CMK (cell line): ENCODE results near the gene FBXL7.

Source experiments
- DNase-seq: peaks from one replicate; pipeline ENCODE4 v3.0.0-alpha.2; 2010; ENCODE audit warnings: low read depth

The FBXL7 gene

GRCh38 chr5:15544039-15544438 is 44.1 kb downstream of the FBXL7 start:
- no peak for DNase-seq

- no peak for DNase-seq
Observed at GRCh38 chr5:15545082-15545481, 45.1 kb downstream of the FBXL7 start.

DNA sequence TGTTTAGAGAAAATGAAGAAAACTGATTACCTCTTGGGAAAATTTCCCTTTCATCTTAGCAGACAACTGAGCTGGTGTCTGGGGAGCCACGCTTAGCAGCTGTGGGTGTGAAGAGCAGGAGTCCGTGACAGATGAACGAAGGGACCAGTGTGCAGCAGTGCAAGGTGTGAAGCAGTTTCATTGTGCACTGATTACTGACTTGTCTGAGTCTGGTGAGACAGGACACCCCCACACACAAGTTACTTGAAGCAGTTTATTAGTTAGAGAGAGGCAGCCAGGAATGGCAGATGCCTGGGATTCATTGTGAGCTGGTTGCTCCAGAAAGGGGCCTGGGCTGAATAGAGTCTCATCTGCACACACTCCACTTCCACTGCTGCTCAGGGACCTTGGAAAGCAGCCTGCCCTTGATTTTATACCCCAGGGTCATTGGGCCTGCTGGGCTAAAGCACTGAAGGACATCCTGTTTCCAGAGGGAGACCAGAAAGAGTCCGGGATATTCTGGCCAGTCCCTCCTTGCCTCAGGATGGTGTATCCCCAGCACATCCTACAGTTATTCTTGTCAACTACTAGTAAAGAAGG is 47.4 kb downstream of the FBXL7 start:
- no peak for DNase-seq

DNA sequence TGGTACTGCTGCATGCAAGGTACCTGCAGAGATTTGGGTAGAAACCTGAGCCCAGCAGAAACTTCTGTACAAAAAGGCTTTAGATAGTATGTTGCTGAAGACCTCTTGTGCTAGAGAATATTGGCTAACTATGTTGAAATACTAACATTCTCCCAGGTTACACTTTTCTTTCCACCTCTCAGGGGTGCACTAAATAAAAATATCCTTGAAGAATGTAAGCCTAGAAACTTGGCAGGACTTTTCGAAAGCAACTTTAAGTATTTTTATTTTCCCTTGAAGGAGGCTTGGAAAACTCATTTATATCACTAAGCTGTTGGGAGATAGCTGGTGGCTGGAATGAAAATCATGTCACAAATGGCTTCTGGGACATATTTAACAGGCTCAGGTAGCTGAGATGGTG is 50.0 kb downstream of the FBXL7 start:
- DNase-seq: no peak

DNA sequence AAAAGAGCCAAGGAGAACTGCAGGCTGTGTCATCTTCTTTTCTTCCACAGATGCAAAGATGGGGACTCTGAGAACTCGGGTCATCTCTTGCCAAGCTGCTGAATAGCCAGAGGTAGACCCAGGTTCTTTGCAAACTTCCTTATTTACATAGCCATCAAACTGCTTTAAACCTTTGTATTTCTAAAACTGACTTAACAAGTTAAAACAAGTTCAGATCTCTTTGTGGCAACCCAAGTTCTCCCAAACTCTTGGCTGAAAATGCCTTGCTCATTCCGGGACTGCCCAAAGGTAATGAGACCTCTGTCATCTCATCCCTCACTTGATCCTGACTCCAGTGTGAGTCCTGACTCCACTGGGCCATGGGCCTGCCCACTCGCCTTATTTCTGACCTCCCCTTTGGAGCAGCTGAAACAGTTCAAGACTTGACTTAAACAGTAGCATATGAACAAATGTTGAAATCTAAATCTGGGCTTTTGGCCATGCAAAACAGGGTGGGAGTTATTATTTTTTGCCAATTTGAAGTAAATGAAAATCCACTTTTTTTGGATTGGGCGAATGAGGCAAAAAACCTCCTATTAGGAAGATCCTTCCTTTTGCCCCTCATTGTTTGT is 50.6 kb downstream of the FBXL7 start:
- no peak for DNase-seq

DNA sequence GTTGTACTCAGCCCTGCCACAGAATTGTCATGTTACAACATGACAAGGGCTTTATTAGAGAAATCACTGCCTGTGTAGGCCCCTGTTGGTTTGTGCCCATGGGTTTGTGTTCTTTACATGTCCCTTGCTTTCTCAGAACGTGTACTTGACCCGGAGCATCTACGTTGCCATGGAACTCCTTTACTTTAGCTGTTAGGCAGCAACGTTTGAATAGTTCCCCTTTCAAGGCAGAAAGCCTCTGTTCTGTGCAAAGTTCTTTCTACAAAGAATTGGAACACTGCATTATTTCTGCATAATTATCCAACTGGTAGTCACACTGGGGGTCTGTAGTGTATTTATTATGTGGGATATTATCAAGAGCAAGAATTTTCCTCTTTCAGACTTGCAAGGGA is 51.1 kb downstream of the FBXL7 start:
- no peak for DNase-seq

- no peak for DNase-seq
Observed at GRCh38 chr5:15554542-15554941, 54.6 kb downstream of the FBXL7 start.

DNA sequence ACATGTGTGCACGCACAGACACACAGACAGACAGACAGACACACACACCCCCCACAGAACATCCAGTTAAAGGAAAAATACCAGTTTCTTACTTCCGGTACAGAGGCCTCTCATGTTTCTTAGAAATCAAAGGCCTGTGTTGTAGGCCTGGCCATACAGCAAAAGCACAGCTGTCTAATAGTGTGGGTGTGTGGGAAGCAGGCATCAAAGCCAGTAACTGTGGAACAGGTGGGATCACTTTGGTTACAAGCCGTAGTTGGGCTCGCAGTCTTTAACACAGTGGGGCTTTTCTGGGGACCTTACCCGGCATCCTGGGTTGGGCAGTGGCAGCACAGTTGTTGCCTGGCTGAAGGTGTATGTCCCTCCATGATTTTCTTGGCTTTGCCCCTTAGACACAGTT is 55.2 kb downstream of the FBXL7 start:
- no peak for DNase-seq

- no peak for DNase-seq
Observed at GRCh38 chr5:15558240-15558639, 58.3 kb downstream of the FBXL7 start.

DNA sequence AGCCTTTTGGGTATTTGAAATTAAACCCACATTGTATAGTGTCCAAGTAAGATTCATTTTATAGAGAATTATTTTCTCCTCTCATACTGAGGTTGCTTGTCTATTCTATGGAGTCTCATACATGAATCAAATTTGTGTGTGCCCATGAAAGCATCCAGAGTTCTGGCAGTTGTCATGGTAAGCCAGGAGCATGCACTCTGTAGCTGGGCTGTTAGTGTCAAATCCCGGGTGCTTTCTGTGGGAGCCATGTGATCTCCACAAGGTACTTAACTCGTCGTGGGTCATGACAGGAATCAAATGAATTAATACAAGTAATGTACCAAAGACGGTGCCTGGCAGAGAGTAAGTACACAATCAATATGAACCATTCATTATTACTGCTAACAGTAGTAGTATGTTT is 58.7 kb downstream of the FBXL7 start:
- DNase-seq: no peak

- DNase-seq: no peak
Observed at GRCh38 chr5:15560421-15560820, 60.4 kb downstream of the FBXL7 start.

DNA sequence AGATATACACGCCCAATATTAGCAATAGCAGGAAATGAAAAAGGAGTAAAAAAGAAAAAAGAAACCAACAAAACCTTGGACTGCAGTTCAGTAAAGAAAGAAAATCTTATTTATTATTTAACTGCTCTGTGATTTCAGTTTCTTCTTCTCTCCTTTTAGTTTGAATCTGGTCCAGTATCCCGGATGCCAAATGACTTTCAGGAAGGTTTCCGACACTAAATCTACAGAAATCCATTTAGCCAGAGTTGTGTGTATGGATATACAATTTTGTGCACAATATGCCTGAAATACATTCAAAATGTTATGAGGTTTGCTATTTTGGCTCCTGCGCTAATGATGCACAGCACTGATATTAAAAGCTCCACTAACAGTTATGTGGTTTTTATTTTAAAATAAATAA is 64.5 kb downstream of the FBXL7 start:
- no peak for DNase-seq

- DNase-seq: no peak
Observed at GRCh38 chr5:15564957-15565356, 65.0 kb downstream of the FBXL7 start.

- DNase-seq: no peak
Observed at GRCh38 chr5:15566306-15566705, 66.3 kb downstream of the FBXL7 start.

DNA sequence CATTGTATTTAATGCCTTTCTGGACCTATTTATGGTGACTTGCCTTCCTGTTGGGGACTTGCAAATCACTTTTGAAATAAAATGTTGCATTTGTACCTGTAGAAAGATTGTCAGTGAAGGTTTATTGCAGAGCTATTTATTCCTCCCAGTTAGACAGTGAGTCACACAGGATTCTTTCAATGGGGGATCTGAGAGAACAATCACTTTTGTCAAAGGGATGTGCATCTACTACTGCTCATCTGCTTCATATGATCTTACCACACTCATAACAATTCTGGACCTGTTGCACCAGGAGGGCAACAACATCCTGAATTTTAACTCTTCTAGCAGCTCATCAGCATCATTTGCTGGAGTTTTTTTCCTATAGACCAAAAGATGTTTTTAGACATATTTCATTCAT is 66.8 kb downstream of the FBXL7 start:
- no peak for DNase-seq

GRCh38 chr5:15570491-15570890 is 70.5 kb downstream of the FBXL7 start:
- no peak for DNase-seq

DNA sequence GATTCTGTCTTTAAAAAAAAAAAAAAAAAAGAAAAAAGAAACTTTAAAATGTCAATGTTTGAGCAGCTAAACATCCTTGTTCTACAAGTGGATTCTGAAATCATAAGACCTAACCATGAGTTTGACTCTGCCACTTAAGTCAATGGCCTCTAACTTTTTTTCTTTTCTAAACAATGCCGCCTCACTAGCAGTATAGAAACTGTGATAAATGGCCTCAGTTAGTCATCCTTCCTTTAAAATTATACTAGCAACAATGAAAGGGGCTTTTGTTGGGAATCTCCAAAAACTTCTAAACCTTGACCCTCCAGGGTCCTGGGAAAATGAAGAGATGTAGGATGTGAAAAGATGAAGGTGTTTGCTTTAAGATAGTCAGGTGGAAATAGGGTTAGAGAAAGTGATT is 71.1 kb downstream of the FBXL7 start:
- DNase-seq: no peak

- no peak for DNase-seq
Observed at GRCh38 chr5:15571618-15572017, 71.6 kb downstream of the FBXL7 start.

GRCh38 chr5:15573590-15573989 is 73.6 kb downstream of the FBXL7 start:
- no peak for DNase-seq

- no peak for DNase-seq
Observed at GRCh38 chr5:15574128-15574527, 74.1 kb downstream of the FBXL7 start.

DNA sequence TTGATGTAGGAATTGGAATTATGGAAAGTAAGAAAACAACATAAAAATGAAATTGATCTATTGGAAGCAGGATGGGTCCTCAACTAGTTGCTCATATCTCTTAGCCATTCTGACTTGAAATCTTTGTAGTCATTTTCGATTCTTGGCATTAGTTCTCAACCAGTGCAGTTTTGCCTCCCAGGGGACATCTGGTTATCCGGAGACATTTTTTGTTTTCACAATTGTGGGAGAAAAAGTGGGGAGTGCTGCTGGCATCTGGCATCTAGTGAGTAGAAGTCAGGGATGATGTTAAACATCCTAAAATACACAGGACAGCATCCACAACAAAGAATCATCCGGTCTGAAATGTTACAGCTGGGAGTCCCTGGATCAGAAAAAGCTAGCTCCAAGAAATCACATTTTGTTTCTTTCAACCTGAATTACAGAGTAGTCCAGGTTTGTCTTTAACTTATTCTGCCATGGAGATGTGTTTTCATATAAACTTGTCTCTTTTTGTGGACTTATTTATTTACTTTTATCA is 74.9 kb downstream of the FBXL7 start:
- no peak for DNase-seq

GRCh38 chr5:15575666-15576065 is 75.7 kb downstream of the FBXL7 start:
- DNase-seq: no peak

DNA sequence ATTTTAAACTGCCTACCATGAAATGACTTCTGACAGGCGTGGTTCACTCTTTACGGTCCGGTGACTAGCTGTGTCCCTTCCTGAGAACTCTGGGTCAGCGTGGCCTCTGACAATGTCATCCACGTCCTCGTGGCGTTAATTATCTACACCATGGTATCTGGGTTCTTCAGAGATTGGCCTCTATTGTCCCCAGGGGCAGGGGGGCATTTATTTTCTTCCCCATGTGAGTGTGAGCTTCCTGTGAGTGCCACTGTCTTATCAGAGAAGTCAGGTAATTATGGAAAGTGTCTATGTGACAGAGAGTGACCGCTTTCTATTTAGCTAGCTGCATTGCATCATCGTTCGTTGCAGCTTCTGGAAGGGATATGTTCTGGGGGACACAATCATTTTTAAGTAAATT is 77.2 kb downstream of the FBXL7 start:
- DNase-seq: no peak

DNA sequence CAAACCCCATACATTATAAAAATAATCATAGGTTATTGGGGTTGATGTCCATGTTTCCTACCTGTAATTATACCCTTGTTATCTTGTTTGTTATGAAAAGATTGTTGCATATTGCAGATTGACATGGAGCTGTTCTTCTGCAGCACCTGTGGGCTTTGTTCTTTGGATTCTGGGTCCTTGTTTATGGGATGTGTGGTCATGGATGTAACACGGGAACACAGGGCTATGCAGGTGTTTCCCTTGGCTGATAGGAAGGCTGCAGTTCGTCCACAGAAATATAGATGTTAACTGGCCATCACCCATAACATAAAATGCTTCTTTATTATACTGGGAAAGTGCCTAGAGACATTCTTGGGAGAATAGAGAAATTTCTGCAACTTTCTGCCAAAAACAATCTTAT is 77.9 kb downstream of the FBXL7 start:
- DNase-seq: no peak
